Hepatocyte (in vitro differentiated cells): ENCODE measurements around the gene UBXN2A.

ENCODE experiments used
- CTCF ChIP-seq: fragments of 200-600 bp; sonication (generic); IDR thresholded peaks from 2 replicates; pipeline ENCODE4 v1.5.1; 2016; ENCODE audit warnings: antibody characterized with exemption, mild to moderate bottlenecking; ENCODE audit not compliant: poor library complexity
- EZH2 ChIP-seq: fragments of 200-600 bp; sonication (generic); IDR thresholded peaks from 2 replicates; pipeline ENCODE4 v1.6.1; 2016; ENCODE audit warnings: antibody characterized with exemption, mild to moderate bottlenecking, borderline replicate concordance
- EZH2phosphoT487 ChIP-seq: fragments of 200-600 bp; sonication (generic); IDR thresholded peaks from one replicate; pipeline ENCODE4 v1.6.1; 2018; ENCODE audit warnings: antibody characterized with exemption, mild to moderate bottlenecking, low read depth, moderate library complexity; ENCODE audit not compliant: unreplicated experiment, severe bottlenecking

- TF ChIP-seq EZH2: no peak
- no peak for TF ChIP-seq CTCF
- no peak for TF ChIP-seq EZH2phosphoT487
Observed at GRCh38 chr2:24020244-24020643, 80.0 kb downstream of the UBXN2A start.
